H9 (cell line): ENCODE data around the gene SAFB. TPM values are rescaled to one million over a fixed set of nuclear protein-coding genes. Genes with fewer than 3 reads are reported as not detected.

Source experiments
- DNase-seq: peaks from one replicate; pipeline ENCODE4 v3.0.0-alpha.2; 2017
- H2AFZ ChIP-seq: one replicate; pipeline ENCODE4 v1.6.1; 2013; ENCODE audit warnings: mild to moderate bottlenecking, low read length, control low read depth, moderate library complexity
- H2AK5ac ChIP-seq: 2 replicates; pipeline ENCODE4 v1.6.1; 2013; ENCODE audit warnings: low read length, control low read depth, mixed read lengths; ENCODE audit not compliant: insufficient read length
- H2BK120ac ChIP-seq: one replicate; pipeline ENCODE4 v1.6.1; 2013; ENCODE audit warnings: low read depth, mild to moderate bottlenecking, low read length, control low read depth, inconsistent platforms; ENCODE audit not compliant: poor library complexity, severe bottlenecking
- H2BK12ac ChIP-seq: 2 replicates; pipeline ENCODE4 v1.6.1; 2013; ENCODE audit warnings: low read length, control low read depth, mixed read lengths, low read depth; ENCODE audit not compliant: insufficient read length
- H2BK15ac ChIP-seq: 2 replicates; pipeline ENCODE4 v1.6.1; 2013; ENCODE audit warnings: low read depth, low read length, control low read depth
- H2BK20ac ChIP-seq: one replicate; pipeline ENCODE4 v1.6.1; 2013; ENCODE audit warnings: low read depth, mild to moderate bottlenecking, low read length, control low read depth, inconsistent platforms; ENCODE audit not compliant: poor library complexity, severe bottlenecking
- H2BK5ac ChIP-seq: 2 replicates; pipeline ENCODE4 v1.6.1; 2013; ENCODE audit warnings: low read length, control low read depth, mixed read lengths; ENCODE audit not compliant: insufficient read length
- H3K14ac ChIP-seq: 2 replicates; pipeline ENCODE4 v1.6.1; 2013; ENCODE audit warnings: low read length, control low read depth; ENCODE audit not compliant: insufficient read depth
- H3K18ac ChIP-seq: 2 replicates; pipeline ENCODE4 v1.6.1; 2013; ENCODE audit warnings: low read depth, mild to moderate bottlenecking, mixed read lengths, low read length, control low read depth; ENCODE audit not compliant: insufficient read length
- H3K23ac ChIP-seq: 2 replicates; pipeline ENCODE4 v1.6.1; 2013; ENCODE audit warnings: low read length, control low read depth, mixed read lengths, low read depth; ENCODE audit not compliant: insufficient read length
- H3K23me2 ChIP-seq: 2 replicates; pipeline ENCODE4 v1.6.1; 2013; ENCODE audit warnings: low read depth, mild to moderate bottlenecking, mixed read lengths, low read length, control low read depth; ENCODE audit not compliant: insufficient read length, poor library complexity, severe bottlenecking
- H3K27ac ChIP-seq: 2 replicates; pipeline ENCODE4 v1.5.1; 2013; ENCODE audit warnings: low read length, control low read depth, mixed read lengths, low read depth; ENCODE audit not compliant: insufficient read length
- H3K27me3 ChIP-seq: 2 replicates; pipeline ENCODE4 v1.6.1; 2013; ENCODE audit warnings: low read length, control low read depth, inconsistent platforms; ENCODE audit not compliant: insufficient read depth
- H3K4ac ChIP-seq: 2 replicates; pipeline ENCODE4 v1.6.1; 2013; ENCODE audit warnings: low read depth, mild to moderate bottlenecking, control low read depth, inconsistent platforms, low read length, moderate library complexity
- H3K4me1 ChIP-seq: 2 replicates; pipeline ENCODE4 v1.6.1; 2013; ENCODE audit warnings: low read length, control low read depth, inconsistent platforms; ENCODE audit not compliant: insufficient read depth
- H3K4me2 ChIP-seq: 2 replicates; pipeline ENCODE4 v1.6.1; 2013; ENCODE audit warnings: low read length, control low read depth, mixed read lengths; ENCODE audit not compliant: insufficient read length, insufficient read depth
- H3K56ac ChIP-seq: 2 replicates; pipeline ENCODE4 v1.6.1; 2013; ENCODE audit warnings: low read depth, mild to moderate bottlenecking, mixed read lengths, low read length, control low read depth; ENCODE audit not compliant: insufficient read length
- H3K79me1 ChIP-seq: 2 replicates; pipeline ENCODE4 v1.6.1; 2013; ENCODE audit warnings: low read depth, mild to moderate bottlenecking, moderate library complexity, low read length, control low read depth, inconsistent platforms; ENCODE audit not compliant: insufficient read depth, poor library complexity, severe bottlenecking
- H3K79me2 ChIP-seq: 2 replicates; pipeline ENCODE4 v1.6.1; 2013; ENCODE audit warnings: low read length, control low read depth, inconsistent platforms; ENCODE audit not compliant: insufficient read depth
- H3K9ac ChIP-seq: 2 replicates; pipeline ENCODE4 v1.6.1; 2013; ENCODE audit warnings: low read length, control low read depth, mixed read lengths; ENCODE audit not compliant: insufficient read length; ENCODE audit errors: extremely low read depth
- H3K9me3 ChIP-seq: one replicate; pipeline ENCODE4 v1.6.1; 2013; ENCODE audit warnings: low read depth, low read length, inconsistent platforms; ENCODE audit not compliant: control insufficient read depth
- H3T11ph ChIP-seq: one replicate; pipeline ENCODE4 v1.6.1; 2013; ENCODE audit warnings: mild to moderate bottlenecking, low read length, control low read depth, inconsistent platforms
- H4K20me1 ChIP-seq: one replicate; pipeline ENCODE4 v1.6.1; 2013; ENCODE audit not compliant: control insufficient read depth, insufficient read length, insufficient read depth
- H4K5ac ChIP-seq: 2 replicates; pipeline ENCODE4 v1.6.1; 2013; ENCODE audit warnings: low read depth, mild to moderate bottlenecking, mixed read lengths, low read length, control low read depth; ENCODE audit not compliant: insufficient read length
- H4K8ac ChIP-seq: replicated peaks from 2 replicates; pipeline ENCODE4 v1.6.1; 2013; ENCODE audit warnings: low read length, control low read depth, mixed read lengths, low read depth; ENCODE audit not compliant: insufficient read length
- H4K91ac ChIP-seq: 2 replicates; pipeline ENCODE4 v1.6.1; 2013; ENCODE audit warnings: low read depth, mild to moderate bottlenecking, moderate library complexity, mixed read lengths, low read length, control low read depth; ENCODE audit not compliant: insufficient read length
- H3K27ac Mint-ChIP-seq, 3 experiments: 2 replicates in 2 of 3; 3 replicates in 1 of 3; pipeline ENCODE4 v1.8.0; 2020 to 2021; ENCODE audit warnings: mixed read lengths in 3 of 3, mild to moderate bottlenecking in 1 of 3, moderate library complexity in 1 of 3
- H3K27me3 Mint-ChIP-seq: 2 replicates; pipeline ENCODE4 v1.8.0; 2021; ENCODE audit warnings: low read depth, mild to moderate bottlenecking, moderate library complexity, mixed read lengths
- H3K36me3 Mint-ChIP-seq, 3 experiments: 2 replicates in 2 of 3; 3 replicates in 1 of 3; pipeline ENCODE4 v1.8.0; 2020 to 2021; ENCODE audit warnings: low read depth in 3 of 3, mixed read lengths in 3 of 3; ENCODE audit not compliant: insufficient read depth in 1 of 3
- H3K4me1 Mint-ChIP-seq, 2 experiments: 2 replicates each; pipeline ENCODE4 v1.8.0; 2020; ENCODE audit warnings: mixed read lengths in 2 of 2
- H3K4me3 Mint-ChIP-seq, 2 experiments: 2 replicates in 1 of 2; 3 replicates in 1 of 2; pipeline ENCODE4 v1.8.0; 2020 to 2021; ENCODE audit warnings: mild to moderate bottlenecking in 2 of 2, mixed read lengths in 2 of 2, moderate library complexity in 1 of 2
- H3K9me3 Mint-ChIP-seq, 2 experiments: 2 replicates in 1 of 2; 3 replicates in 1 of 2; pipeline ENCODE4 v1.8.0; 2020; ENCODE audit warnings: mild to moderate bottlenecking in 2 of 2, mixed read lengths in 2 of 2, moderate library complexity in 1 of 2
- CTCF ChIP-seq: fragments of 200-600 bp; sonication (generic); conservative IDR thresholded peaks from 3 replicates; pipeline ENCODE4 v1.8.0; 2021; ENCODE audit warnings: antibody characterized with exemption, mild to moderate bottlenecking
- WGBS: extraction: QIAGEN DNeasy Blood & Tissue Kit; methylation state at CpG from one replicate; pipeline ENCODE4 v1.1.7; 2013; ENCODE audit warnings: missing lambda C conversion rate, low lambda C conversion rate, mixed read lengths; ENCODE audit not compliant: insufficient read length; ENCODE audit errors: extremely low coverage; 5-methylcytosine and 5-hydroxymethylcytosine counted together
- total RNA-seq: library from RNA; stranded (reverse); gene quantifications from 2 replicates; pipeline ENCODE4 v1.2.1, GENCODE V29; 2021

SAFB gene
- total RNA-seq, 1 experiment from 2014 or later = 110 TPM

- no CpG with 5 or more reads among the region's 42 CpGs for WGBS
- peaks cover 43 to 77% (median 59%) of the 10 kb centered on the region in 3 experiments for H3K36me3 Mint-ChIP-seq
- Histone ChIP-seq H3K18ac (no peak overlapping the region), H3K4ac (no peak overlapping the region), H3K9ac (no peak overlapping the region), H4K91ac (no peak overlapping the region), H3K79me2 (peaks cover 3% of the 10 kb centered on the region; the same call in 1 of the 2 replicates), H3K14ac (no peak overlapping the region; the same call in 1 of the 2 replicates), H3K27me3 (no peaks in the 10 kb centered on the region), H3K27ac (no peak overlapping the region), H3K56ac (no peak overlapping the region), H3T11ph (no peak overlapping the region), H4K20me1 (no peaks in the 10 kb centered on the region), H2BK15ac (no peak overlapping the region), H2BK120ac (no peak overlapping the region), H3K9me3 (no peaks in the 10 kb centered on the region), H2BK5ac (no peak overlapping the region), H3K23me2 (no peaks in the 10 kb centered on the region), H3K4me1 (no peaks in the 10 kb centered on the region), H2AK5ac (no peak overlapping the region), H2AFZ (no peak overlapping the region), H4K5ac (no peak overlapping the region), H2BK20ac (no peak overlapping the region), H3K4me2 (no peak overlapping the region), H3K79me1 (no peaks in the 10 kb centered on the region), H4K8ac (no peak overlapping the region), H2BK12ac (no peak overlapping the region), H3K23ac (no peak overlapping the region)
- peak; percentile 27 for DNase-seq
- H3K4me3 Mint-ChIP-seq = no peak overlapping the region
- TF ChIP-seq CTCF = no peak
- H3K4me1 Mint-ChIP-seq = peaks cover 2 to 9% of the 10 kb centered on the region in 2 experiments; a peak in 3 of 4 replicates
- peaks cover 0 to 9% of the 10 kb centered on the region in 2 experiments; a peak in 3 of 5 replicates for H3K9me3 Mint-ChIP-seq
- peak overlapping the region in 2 of 3 experiments; percentile 90 to 93; a peak in 4 of 7 replicates for H3K27ac Mint-ChIP-seq
- peaks cover 8% of the 10 kb centered on the region; the same call in 1 of the 2 replicates for H3K27me3 Mint-ChIP-seq
Observed at GRCh38 chr19:5696196-5697021, 73.5 kb downstream of the SAFB start.
